Parathyroid adenoma (tissue), 2 donors: Measurements from ENCODE around the gene AVPR2.

Experiments used
- H2AFZ ChIP-seq: fragments of 300-600 bp; sonication (generic); one replicate; pipeline ENCODE4 v1.7.0; 2017; ENCODE audit warnings: antibody characterized with exemption, mild to moderate bottlenecking
- H3K27ac ChIP-seq: fragments of 300-600 bp; sonication (generic); one replicate; pipeline ENCODE4 v1.7.0; 2017
- H3K27me3 ChIP-seq: fragments of 300-600 bp; sonication (generic); one replicate; pipeline ENCODE4 v1.7.0; 2017; ENCODE audit warnings: low read length; ENCODE audit not compliant: control insufficient read depth, insufficient read depth
- H3K36me3 ChIP-seq: fragments of 300-600 bp; sonication (generic); one replicate; pipeline ENCODE4 v1.7.0; 2017; ENCODE audit warnings: low read length; ENCODE audit not compliant: control insufficient read depth, insufficient read depth
- H3K4me1 ChIP-seq: fragments of 300-600 bp; sonication (generic); one replicate; pipeline ENCODE4 v1.7.0; 2017; ENCODE audit warnings: control low read depth
- H3K4me2 ChIP-seq: fragments of 300-600 bp; sonication (generic); one replicate; pipeline ENCODE4 v1.7.0; 2017; ENCODE audit warnings: low read length
- H3K4me3 ChIP-seq: fragments of 300-600 bp; sonication (generic); one replicate; pipeline ENCODE4 v1.7.0; 2017; ENCODE audit warnings: low read depth, low read length
- H3K79me2 ChIP-seq: fragments of 300-600 bp; sonication (generic); one replicate; pipeline ENCODE4 v1.7.0; 2017; ENCODE audit warnings: control low read depth
- H3K9ac ChIP-seq: fragments of 300-600 bp; sonication (generic); one replicate; pipeline ENCODE4 v1.7.0; 2017; ENCODE audit warnings: mild to moderate bottlenecking
- H3K9me3 ChIP-seq: fragments of 300-600 bp; sonication (generic); one replicate; pipeline ENCODE4 v1.7.0; 2017; ENCODE audit warnings: low read length; ENCODE audit not compliant: control insufficient read depth
- TF ChIP-seq, protein P1 (sequence below): fragments of 300-600 bp; sonication (generic); IDR thresholded peaks from one replicate; pipeline ENCODE4 v1.7.0; 2017; ENCODE audit warnings: antibody characterized with exemption, mild to moderate bottlenecking
- donor health status: primary hyperparathyroidism.

AVPR2 gene

DNA sequence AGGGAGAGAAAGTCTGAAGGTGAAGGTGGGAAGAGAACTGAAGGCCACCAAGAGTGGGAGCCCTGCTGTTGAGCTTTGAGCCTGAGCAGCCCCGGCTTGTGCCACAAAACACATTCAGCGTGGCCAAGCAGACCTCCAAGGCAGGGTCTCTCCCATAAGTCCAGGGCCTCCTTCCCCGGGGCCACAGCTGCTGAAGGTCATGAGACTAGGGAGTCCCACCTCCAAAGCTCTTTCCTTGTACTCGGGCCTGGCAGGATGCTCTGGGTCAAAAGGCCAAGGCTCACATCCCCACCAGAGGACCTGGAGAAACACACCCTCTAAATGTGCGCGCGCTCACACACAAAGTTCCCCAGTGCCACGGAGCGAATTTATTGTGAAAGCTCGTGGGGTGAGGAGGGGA lies 25.1 kb downstream of the AVPR2 start:
- H3K9ac ChIP-seq, result no peak overlapping the region
- H3K27ac ChIP-seq, result peak overlapping the region; percentile 11
- H3K36me3 ChIP-seq, result no peaks in the 10 kb centered on the region
- no peak overlapping the region for H3K4me3 ChIP-seq
- H3K9me3 ChIP-seq, result no peaks in the 10 kb centered on the region
- H3K4me2 ChIP-seq, result no peak overlapping the region
- H2AFZ ChIP-seq, result no peak overlapping the region
- H3K4me1 ChIP-seq, result peaks cover 12% of the 10 kb centered on the region
- H3K27me3 ChIP-seq, result no peaks in the 10 kb centered on the region
- TF ChIP-seq, protein P1, sequence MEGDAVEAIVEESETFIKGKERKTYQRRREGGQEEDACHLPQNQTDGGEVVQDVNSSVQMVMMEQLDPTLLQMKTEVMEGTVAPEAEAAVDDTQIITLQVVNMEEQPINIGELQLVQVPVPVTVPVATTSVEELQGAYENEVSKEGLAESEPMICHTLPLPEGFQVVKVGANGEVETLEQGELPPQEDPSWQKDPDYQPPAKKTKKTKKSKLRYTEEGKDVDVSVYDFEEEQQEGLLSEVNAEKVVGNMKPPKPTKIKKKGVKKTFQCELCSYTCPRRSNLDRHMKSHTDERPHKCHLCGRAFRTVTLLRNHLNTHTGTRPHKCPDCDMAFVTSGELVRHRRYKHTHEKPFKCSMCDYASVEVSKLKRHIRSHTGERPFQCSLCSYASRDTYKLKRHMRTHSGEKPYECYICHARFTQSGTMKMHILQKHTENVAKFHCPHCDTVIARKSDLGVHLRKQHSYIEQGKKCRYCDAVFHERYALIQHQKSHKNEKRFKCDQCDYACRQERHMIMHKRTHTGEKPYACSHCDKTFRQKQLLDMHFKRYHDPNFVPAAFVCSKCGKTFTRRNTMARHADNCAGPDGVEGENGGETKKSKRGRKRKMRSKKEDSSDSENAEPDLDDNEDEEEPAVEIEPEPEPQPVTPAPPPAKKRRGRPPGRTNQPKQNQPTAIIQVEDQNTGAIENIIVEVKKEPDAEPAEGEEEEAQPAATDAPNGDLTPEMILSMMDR, result no peak
- no peaks in the 10 kb centered on the region for H3K79me2 ChIP-seq

DNA sequence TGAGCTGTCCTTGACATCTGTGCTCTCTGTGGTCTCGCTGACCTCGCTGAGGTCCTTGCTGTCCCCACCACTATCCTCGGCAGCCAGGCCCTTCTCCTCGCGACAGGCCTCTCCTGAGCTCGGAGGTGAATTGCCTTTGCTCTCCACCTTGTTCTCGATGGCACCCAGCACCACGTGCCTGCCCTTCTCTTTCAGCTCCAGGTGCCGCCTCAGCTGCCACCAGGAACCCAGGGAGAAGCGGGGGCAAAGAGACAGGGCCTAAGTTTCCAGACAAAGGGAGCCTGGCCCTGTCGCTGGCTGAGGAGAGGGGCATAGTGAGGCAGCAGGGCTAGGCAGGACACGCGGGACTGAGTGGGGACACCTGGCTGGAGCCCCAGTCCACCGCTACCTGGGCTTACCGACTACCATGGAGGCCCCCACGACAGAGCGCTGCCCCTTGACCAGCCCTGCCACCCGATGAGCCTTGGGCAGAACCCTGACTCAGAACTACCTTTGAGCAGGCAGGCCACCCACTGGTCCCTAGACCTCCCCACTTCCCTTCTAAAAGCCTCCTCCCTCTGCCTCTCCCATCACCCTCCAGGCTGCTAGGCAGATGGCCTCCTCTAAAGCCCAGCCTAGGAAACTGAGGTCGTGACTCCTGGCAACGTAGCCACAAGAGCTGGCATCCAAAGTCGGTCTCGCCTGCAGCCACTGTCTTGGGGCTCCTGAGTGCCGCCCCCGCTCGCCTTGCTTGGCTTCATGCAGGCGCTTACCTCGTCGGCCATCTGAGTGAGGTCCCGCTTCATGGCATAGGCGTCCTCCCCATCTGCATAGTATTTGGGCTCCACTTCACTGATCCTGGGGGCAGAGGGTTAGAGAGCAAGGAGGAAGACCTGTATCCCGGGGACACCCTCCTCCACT lies 25.8 kb downstream of the AVPR2 start:
- no peak overlapping the region for H3K4me2 ChIP-seq
- H3K9ac ChIP-seq, result no peak overlapping the region
- H3K36me3 ChIP-seq, result no peaks in the 10 kb centered on the region
- no peak overlapping the region for H2AFZ ChIP-seq
- no peaks in the 10 kb centered on the region for H3K9me3 ChIP-seq
- H3K79me2 ChIP-seq, result no peaks in the 10 kb centered on the region
- no peak overlapping the region for H3K4me3 ChIP-seq
- peaks cover 12% of the 10 kb centered on the region for H3K4me1 ChIP-seq
- H3K27ac ChIP-seq, result no peak overlapping the region
- no peaks in the 10 kb centered on the region for H3K27me3 ChIP-seq
- TF ChIP-seq, protein P1, result no peak

- no peaks in the 10 kb centered on the region for H3K79me2 ChIP-seq
These were observed 26.7 kb downstream of the AVPR2 start for GRCh38 chrX:153931151-153931550.

DNA sequence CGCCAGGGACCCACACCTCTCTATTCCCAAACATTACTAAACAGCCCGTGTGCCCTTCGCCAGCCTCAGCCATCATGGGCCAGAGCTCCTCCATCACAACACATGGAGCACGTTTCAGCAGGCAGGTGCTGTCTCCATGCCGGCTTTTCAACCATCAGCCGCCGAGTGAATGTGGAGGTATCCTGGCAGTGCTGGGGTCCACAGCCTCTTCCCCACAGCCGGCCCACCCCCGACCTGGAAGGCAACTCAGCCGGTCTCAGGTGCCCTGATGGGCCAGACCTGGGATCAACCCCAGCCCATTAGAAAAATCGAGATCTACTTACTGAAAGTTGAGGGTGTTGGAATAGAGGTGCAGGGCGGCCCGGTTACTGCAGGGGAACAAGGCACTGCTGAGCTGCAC lies 27.3 kb downstream of the AVPR2 start:
- H3K79me2 ChIP-seq, result no peaks in the 10 kb centered on the region
- no peaks in the 10 kb centered on the region for H3K9me3 ChIP-seq
- H3K36me3 ChIP-seq, result no peaks in the 10 kb centered on the region
- no peak overlapping the region for H3K4me2 ChIP-seq
- TF ChIP-seq, protein P1, result no peak
- H3K27ac ChIP-seq, result no peak overlapping the region
- H3K4me3 ChIP-seq, result no peak overlapping the region
- H3K4me1 ChIP-seq, result peaks cover 8% of the 10 kb centered on the region
- no peaks in the 10 kb centered on the region for H3K27me3 ChIP-seq
- H3K9ac ChIP-seq, result no peak overlapping the region
- no peak overlapping the region for H2AFZ ChIP-seq

More at GRCh38 chrX:153931151-153931550, 26.7 kb downstream of the AVPR2 start:
- H3K27ac ChIP-seq, result no peak overlapping the region
- H3K9ac ChIP-seq, result no peak overlapping the region
- H3K4me3 ChIP-seq, result no peak overlapping the region
- H2AFZ ChIP-seq, result no peak overlapping the region
- TF ChIP-seq, protein P1, result no peak
- peaks cover 12% of the 10 kb centered on the region for H3K4me1 ChIP-seq
- no peak overlapping the region for H3K4me2 ChIP-seq
- H3K36me3 ChIP-seq, result no peaks in the 10 kb centered on the region
- H3K9me3 ChIP-seq, result no peaks in the 10 kb centered on the region
- no peaks in the 10 kb centered on the region for H3K27me3 ChIP-seq
